Heart right ventricle (tissue), 16 donors: ENCODE results near the gene UBAC2. TPM values are rescaled to one million over a fixed set of nuclear protein-coding genes. Genes with fewer than 3 reads are reported as not detected.

Source experiments
- ATAC-seq, 8 donors: fragments of 200-7000 bp; cut with Tn5 transposase; one replicate each; pipeline ENCODE4 v1.9.1; 2020; ENCODE audit warnings: mild to moderate bottlenecking in 8 of 8, moderate library complexity in 8 of 8, moderate number of reproducible peaks in 1 of 8
- DNase-seq, 2 donors: peaks; one replicate each; pipeline ENCODE4 v3.0.0-alpha.2; 2020
- H3K27ac ChIP-seq, 10 donors: fragments of 200-600 bp; sonication (generic) in 2 of 10; one replicate each; pipeline versions ENCODE4 v1.5.0 to v1.8.0; 2020 to 2022; ENCODE audit warnings: mild to moderate bottlenecking in 3 of 10
- H3K27me3 ChIP-seq, 7 donors: fragments of 200-600 bp; one replicate each; pipeline ENCODE4 v1.8.0; 2021 to 2022; ENCODE audit warnings: mild to moderate bottlenecking in 2 of 7
- H3K36me3 ChIP-seq, 9 donors: fragments of 200-600 bp; sonication (generic) in 1 of 9; one replicate each; pipeline versions ENCODE4 v1.5.0 to v1.8.0; 2020 to 2022; ENCODE audit warnings: mild to moderate bottlenecking in 2 of 9
- H3K4me1 ChIP-seq, 9 donors: fragments of 200-600 bp; sonication (generic) in 1 of 9; one replicate each; pipeline versions ENCODE4 v1.5.0 to v1.8.0; 2020 to 2022; ENCODE audit warnings: mild to moderate bottlenecking in 4 of 9
- H3K4me3 ChIP-seq, 10 donors: fragments of 200-600 bp; sonication (generic) in 2 of 10; one replicate each; pipeline versions ENCODE4 v1.5.0 to v1.8.0; 2020 to 2022; ENCODE audit warnings: mild to moderate bottlenecking in 7 of 10, moderate library complexity in 2 of 10
- H3K9me3 ChIP-seq, 11 donors: fragments of 200-600 bp in 10 of 11; sonication (generic) in 2 of 11; one replicate each; pipeline versions ENCODE4 v1.5.0 to v1.8.0; 2013 to 2022; ENCODE audit warnings: mild to moderate bottlenecking in 2 of 11, control low read depth in 1 of 11, moderate library complexity in 1 of 11
- CTCF ChIP-seq, 9 donors: fragments of 200-600 bp; sonication (generic) in 2 of 9; IDR thresholded peaks; one replicate each; pipeline versions ENCODE4 v1.5.0 to v1.8.0; 2021 to 2022; ENCODE audit warnings: antibody characterized with exemption in 9 of 9, mild to moderate bottlenecking in 5 of 9, moderate library complexity in 1 of 9
- WGBS, 2 donors: extraction: QIAGEN DNeasy Blood & Tissue Kit; methylation state at CpG; one replicate each; pipeline ENCODE4 v1.1.7; 2013; ENCODE audit warnings: inconsistent platforms in 1 of 2; 5-methylcytosine and 5-hydroxymethylcytosine counted together
- intact Hi-C, 10 donors: fragments of 100-400 bp; cut with DNase I; formaldehyde crosslinking; loops; one replicate each; pipeline versions ENCODE4 v1.11.1 to v1.14.2; 2022
- polyA plus RNA-seq, 2 donors: library from polyadenylated mRNA; stranded (reverse); fragments of 200-250 nt; gene quantifications; one replicate each; pipeline ENCODE4 v1.2.3, GENCODE V29; 2013
- total RNA-seq, 10 donors: library from RNA; stranded (reverse); fragmentation: NEBNext Ultra II Directional in 3 of 10; extraction: Animal tissue kit (Norgen Biotek cat#: 25700) in 3 of 10; gene quantifications; one replicate each; pipeline versions ENCODE4 v1.2.1 to v1.2.4, GENCODE V29; 2021 to 2023
- donor health status: Arrhythmogenic right ventricular cardiomyopathy.
- donor health status: ischemic (EF 13 %, LVEDD 7.1; RV severe dilation, severe dysfunction).
- donor health status: healthy with polysubstance abuse.
- donor health status: DM: no; HTN: yes; CAD: no.
- donor health status: DM: no; HTN: no; CAD: no.
- donor health status: ischemic (EF 25% LVEDD 6.9; RV normal size, moderate dysfunction).
- donor health status: ischemic (EF 25% LVEDD 5.7; RV mildly dilated, moderate dysfunction).
- donor health status: healthy.
- donor health status: DM: yes; HTN: yes; CAD: no.
- donor health status: Ischemic cardiomyopathy.
- donor health status: ischemic (EF 35%, LVEDD 5.7; RV mildly dilated, moderate dysfunction).
- donor health status: nonischemic (EF 11% LVEDD 7.7; RV severe dilation, severe dysfunction).
- donor health status: DM: yes; HTN: yes; CAD: no.
- donor health status: PGD.
- donor health status: ischemic (EF 29% LVEDD 5.4; RV normal size, mild dysfunction).
- donor health status: nonischemic (EF 23%, LVEDD 6.1; RV moderate dilation, normal function).

The UBAC2 gene
- total and polyA plus RNA-seq, 12 donors, result 31.8 to 60.4 (median 47.0) TPM

- peaks cover 0 to 2% (median 0%) of the 10 kb centered on the region in 7 donors for H3K27me3 ChIP-seq
- no peaks in the 10 kb centered on the region for H3K4me1 ChIP-seq
- H3K4me3 ChIP-seq, result no peak overlapping the region
- WGBS, 2 donors, result 62 to 67% methylated on average over 8 of the region's 8 CpGs
- peaks cover 0 to 20% (median 5%) of the 10 kb centered on the region in 11 donors for H3K9me3 ChIP-seq
- H3K36me3 ChIP-seq, result no peaks in the 10 kb centered on the region
- intact Hi-C loops, result no loop called here
- DNase-seq, result no peak
- ATAC-seq, result no peak
- H3K27ac ChIP-seq, result no peak overlapping the region
- no peak for TF ChIP-seq CTCF (IDR thresholded peaks at IDR 0.05)
Observed at GRCh38 chr13:99185606-99186005, 15.0 kb upstream of the UBAC2 start.

- peaks cover 0 to 4% (median 0%) of the 10 kb centered on the region in 9 donors for H3K4me1 ChIP-seq
- H3K27ac ChIP-seq, result no peak overlapping the region
- ATAC-seq, result peak in 2 of 8 donors; percentile 16 to 44
- H3K9me3 ChIP-seq, result no peaks in the 10 kb centered on the region
- WGBS, 2 donors, result 88 to 90% methylated on average over 12 of the region's 12 CpGs
- intact Hi-C loops, result no loop called here
- H3K36me3 ChIP-seq, result no peaks in the 10 kb centered on the region
- no peak overlapping the region for H3K4me3 ChIP-seq
- no peak for DNase-seq
- no peak for TF ChIP-seq CTCF (IDR thresholded peaks at IDR 0.05)
- no peaks in the 10 kb centered on the region for H3K27me3 ChIP-seq
Observed at GRCh38 chr13:99190147-99190985, 10.3 kb upstream of the UBAC2 start.

- no peak for TF ChIP-seq CTCF (IDR thresholded peaks at IDR 0.05)
- Histone ChIP-seq H3K36me3 (no peaks in the 10 kb centered on the region), H3K4me3 (no peak overlapping the region), H3K27ac (no peak overlapping the region), H3K4me1 (peaks cover 0 to 4% (median 0%) of the 10 kb centered on the region in 9 donors), H3K27me3 (no peaks in the 10 kb centered on the region), H3K9me3 (no peaks in the 10 kb centered on the region)
- intact Hi-C loops, result no loop called here
- WGBS, 2 donors, result 58 to 68% methylated on average over 3 of the region's 3 CpGs
- DNase-seq (no peak), ATAC-seq (no peak)
Observed at GRCh38 chr13:99191336-99191899, 9.2 kb upstream of the UBAC2 start.

- ATAC-seq, result no peak
- WGBS, 2 donors, result 88 to 91% methylated on average over 7 of the region's 7 CpGs
- no peaks in the 10 kb centered on the region for H3K9me3 ChIP-seq
- no peak for TF ChIP-seq CTCF (IDR thresholded peaks at IDR 0.05)
- no peak overlapping the region for H3K4me3 ChIP-seq
- H3K36me3 ChIP-seq, result no peaks in the 10 kb centered on the region
- intact Hi-C loops, result no loop called here
- H3K27ac ChIP-seq, result no peak overlapping the region
- H3K27me3 ChIP-seq, result no peaks in the 10 kb centered on the region
- H3K4me1 ChIP-seq, result peaks cover 0 to 4% (median 0%) of the 10 kb centered on the region in 9 donors
- no peak for DNase-seq
Observed at GRCh38 chr13:99191900-99192399, 8.7 kb upstream of the UBAC2 start.
